ENCODE data around the gene RLN3.
A peak's percentile ranks its signal among the peaks of the same experiment; 100 is the strongest.
"Not testable (repeated sequence)": the region's sequence is repeated elsewhere in the genome, so short reads cannot be mapped to it uniquely, and the experiment has no call there.

The RLN3 gene

DNA sequence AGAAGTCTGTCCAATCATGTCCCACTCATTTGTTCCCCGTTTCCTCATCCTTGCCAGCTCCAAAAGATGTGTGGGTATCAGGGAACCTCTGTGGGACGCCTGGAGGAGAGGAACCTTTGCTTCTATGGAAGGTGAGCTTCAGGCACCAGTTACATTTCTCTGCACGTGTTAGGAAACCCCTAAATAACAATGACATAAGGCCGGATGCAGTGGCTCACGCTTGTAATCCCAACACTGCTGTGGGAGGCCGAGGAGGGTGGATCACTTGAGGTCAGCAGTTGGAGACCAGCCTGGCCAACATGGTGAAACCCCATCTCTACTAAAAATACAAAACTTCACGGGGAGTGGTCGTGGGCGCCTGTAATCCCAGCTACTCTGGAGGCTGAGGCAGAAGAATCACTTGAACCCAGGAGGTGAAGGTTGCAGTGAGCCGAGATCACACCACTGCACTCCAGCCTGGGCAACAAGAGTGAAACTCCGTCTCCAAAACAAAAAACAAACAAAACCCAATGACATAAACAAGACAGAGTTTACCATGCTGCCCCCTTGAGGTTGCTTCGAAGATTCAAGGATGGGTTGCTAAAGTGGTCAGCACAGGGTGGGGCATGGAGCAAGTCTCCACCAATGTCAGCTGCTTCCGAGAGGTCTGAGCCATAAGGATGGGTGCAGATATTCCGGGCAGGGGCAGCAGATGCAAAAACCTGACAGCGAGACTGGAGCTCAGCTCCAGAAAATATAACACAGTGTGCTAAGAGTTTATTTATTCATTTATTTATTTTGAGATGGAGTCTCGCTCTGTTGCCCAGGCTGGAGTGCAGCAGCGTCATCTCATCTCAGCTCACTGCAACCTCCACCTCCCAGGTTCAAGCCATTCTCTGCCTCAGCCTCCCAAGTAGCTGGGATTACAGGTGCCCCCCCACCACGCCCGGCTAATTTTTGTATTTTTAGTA, 15.0 kb downstream of the RLN3 start:
- H3K9me3 ChIP-seq; H3K27me3 ChIP-seq (ENCODE audit: low read depth); H3K36me3 ChIP-seq (replicated peaks); H3K4me3 ChIP-seq; H3K4me1 ChIP-seq; in situ Hi-C loops (cut with MboI; ENCODE audit: low sequenced_read_pairs): not testable (repeated sequence)
- DNase-seq (ENCODE audit: low spot score in 2 of 2) = peak; percentile 33 to 71

DNA sequence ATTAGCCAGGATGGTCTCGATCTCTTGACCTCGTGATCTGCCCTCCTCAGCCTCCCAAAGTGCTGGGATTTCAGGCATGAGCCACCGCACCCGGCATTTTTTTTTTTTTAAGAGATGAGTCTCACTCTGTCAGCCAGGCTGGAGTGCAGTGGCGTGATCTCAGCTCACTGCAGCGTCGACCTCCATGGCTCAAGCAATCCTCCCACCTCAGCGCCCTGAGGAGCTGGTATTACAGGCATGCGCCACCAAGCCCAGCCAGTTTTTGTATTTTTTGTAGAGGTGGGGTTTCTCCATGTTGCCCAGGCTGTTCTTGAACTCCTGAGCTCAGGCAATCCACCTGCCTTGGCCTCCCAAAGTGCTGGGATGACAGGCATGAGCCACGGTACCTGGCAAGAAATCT, 19.9 kb downstream of the RLN3 start:
- H3K27me3 ChIP-seq (ENCODE audit: low read depth); H3K4me1 ChIP-seq; H3K4me3 ChIP-seq; in situ Hi-C loops (cut with MboI; ENCODE audit: low sequenced_read_pairs); H3K36me3 ChIP-seq (replicated peaks); H3K9me3 ChIP-seq; DNase-seq (ENCODE audit: low spot score in 2 of 2): not testable (repeated sequence)

DNA sequence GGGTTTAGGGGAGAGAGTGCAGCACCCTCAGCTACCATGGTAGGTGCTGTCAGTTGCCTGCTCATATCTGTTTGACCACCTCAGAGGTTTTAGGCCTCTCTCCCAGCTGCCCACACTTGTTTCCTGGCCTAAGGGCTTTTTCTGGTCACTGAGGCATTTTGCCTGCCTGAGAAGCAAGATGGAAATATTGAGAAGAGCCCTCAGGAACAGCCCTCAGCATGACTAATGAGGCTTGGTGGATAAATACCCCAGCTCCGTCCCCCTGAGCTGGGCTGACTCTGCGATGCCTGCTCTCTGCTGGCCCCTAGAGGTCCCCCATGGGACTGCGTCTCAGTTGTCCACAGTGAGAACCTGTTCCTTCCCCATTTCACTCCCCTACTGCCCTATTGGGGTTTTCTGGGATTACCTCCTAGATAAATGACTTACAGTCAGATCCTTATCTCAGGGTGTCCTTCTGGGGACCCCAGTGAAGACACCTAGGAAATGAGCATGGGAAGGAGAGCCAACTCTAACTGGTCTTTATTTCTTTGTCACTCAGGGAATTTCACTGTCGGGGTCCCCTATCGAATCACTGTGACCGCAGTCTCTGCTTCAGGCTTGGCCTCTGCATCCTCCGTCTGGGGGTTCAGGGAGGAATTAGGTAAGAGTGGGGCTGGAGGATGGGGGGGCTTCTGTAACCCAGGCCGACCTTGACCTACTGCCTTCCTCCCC, 20.6 kb downstream of the RLN3 start:
- DNase-seq (ENCODE audit: low spot score in 2 of 2) = peak in 1 of 2 experiments; percentile 80
- no peaks in the 10 kb centered on the region for H3K9me3 ChIP-seq
- H3K27me3 ChIP-seq (ENCODE audit: low read depth) = no peaks in the 10 kb centered on the region
- H3K36me3 ChIP-seq (replicated peaks) = peaks cover 5% of the 10 kb centered on the region; the same call in 1 of the 2 replicates
- in situ Hi-C loops (cut with MboI; ENCODE audit: low sequenced_read_pairs) = no loop called here
- H3K4me1 ChIP-seq = no peaks in the 10 kb centered on the region
- no peak overlapping the region for H3K4me3 ChIP-seq

DNA sequence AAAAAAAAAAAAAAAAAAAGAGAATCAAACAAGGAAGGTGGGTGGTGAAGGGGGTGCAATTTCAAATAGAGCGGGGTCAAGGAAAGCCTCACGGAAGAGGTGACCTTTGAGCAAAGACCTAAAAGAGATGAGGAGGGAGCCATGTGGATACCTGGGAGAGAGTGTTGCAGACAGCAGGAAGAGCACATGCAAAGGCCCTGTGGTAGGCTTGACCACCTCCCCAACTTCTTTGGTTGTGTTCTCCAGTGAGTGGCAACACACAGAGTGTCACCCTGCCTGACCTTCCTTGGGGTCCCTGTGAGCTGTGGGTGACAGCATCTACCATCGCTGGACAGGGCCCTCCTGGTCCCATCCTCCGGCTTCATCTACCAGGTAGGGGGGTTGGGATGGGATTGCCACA, 22.6 kb downstream of the RLN3 start:
- no peaks in the 10 kb centered on the region for H3K27me3 ChIP-seq (ENCODE audit: low read depth)
- peaks cover 5% of the 10 kb centered on the region; the same call in 1 of the 2 replicates for H3K36me3 ChIP-seq (replicated peaks)
- in situ Hi-C loops (cut with MboI; ENCODE audit: low sequenced_read_pairs) = no loop called here
- no peaks in the 10 kb centered on the region for H3K9me3 ChIP-seq
- no peak overlapping the region for H3K4me3 ChIP-seq
- no peak for DNase-seq (ENCODE audit: low spot score in 2 of 2)
- no peaks in the 10 kb centered on the region for H3K4me1 ChIP-seq

DNA sequence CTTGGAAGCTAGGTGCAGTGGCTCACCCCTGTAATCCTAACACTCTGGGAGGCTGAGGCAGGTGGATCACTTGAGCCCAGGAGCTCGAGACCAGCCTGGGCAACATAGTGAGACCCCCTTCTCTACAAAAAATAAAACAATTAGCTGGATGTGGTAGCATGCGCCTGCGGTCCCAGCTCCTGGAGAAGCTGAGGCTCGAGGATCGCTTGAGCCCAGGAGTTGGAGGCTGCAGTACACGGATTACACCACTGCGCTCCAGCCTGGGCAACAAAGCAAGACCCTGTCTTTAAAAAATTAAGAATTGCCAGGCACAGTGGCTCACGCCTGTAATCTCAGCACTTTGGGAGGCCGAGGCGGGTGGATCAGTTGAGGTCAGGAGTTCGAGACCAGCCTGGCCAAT, 23.0 kb downstream of the RLN3 start:
- in situ Hi-C loops (cut with MboI; ENCODE audit: low sequenced_read_pairs); DNase-seq (ENCODE audit: low spot score in 2 of 2); H3K27me3 ChIP-seq (ENCODE audit: low read depth); H3K9me3 ChIP-seq; H3K4me3 ChIP-seq; H3K4me1 ChIP-seq; H3K36me3 ChIP-seq (replicated peaks): not testable (repeated sequence)

DNA sequence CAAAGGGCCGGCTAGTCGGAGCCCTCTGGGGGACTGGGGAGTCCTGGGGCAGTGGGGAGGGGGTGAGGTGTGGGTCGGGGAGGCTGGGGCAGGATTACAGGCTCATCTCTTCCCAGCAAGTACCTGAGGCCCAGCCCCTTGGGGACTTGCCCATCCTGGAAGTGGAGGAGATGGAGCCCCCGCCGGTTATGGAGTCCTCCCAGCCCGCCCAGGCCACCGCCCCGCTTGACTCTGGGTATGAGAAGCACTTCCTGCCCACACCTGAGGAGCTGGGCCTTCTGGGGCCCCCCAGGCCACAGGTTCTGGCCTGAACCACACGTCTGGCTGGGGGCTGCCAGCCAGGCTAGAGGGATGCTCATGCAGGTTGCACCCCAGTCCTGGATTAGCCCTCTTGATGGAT, 24.0 kb downstream of the RLN3 start:
- Histone ChIP-seq H3K9me3 (no peaks in the 10 kb centered on the region), H3K27me3 (ENCODE audit: low read depth) (no peaks in the 10 kb centered on the region), H3K4me1 (no peaks in the 10 kb centered on the region), H3K36me3 (replicated peaks) (peaks cover 5% of the 10 kb centered on the region; the same call in 1 of the 2 replicates), H3K4me3 (no peak overlapping the region)
- no peak for DNase-seq (ENCODE audit: low spot score in 2 of 2)
- in situ Hi-C loops (cut with MboI; ENCODE audit: low sequenced_read_pairs) = no loop called here

DNA sequence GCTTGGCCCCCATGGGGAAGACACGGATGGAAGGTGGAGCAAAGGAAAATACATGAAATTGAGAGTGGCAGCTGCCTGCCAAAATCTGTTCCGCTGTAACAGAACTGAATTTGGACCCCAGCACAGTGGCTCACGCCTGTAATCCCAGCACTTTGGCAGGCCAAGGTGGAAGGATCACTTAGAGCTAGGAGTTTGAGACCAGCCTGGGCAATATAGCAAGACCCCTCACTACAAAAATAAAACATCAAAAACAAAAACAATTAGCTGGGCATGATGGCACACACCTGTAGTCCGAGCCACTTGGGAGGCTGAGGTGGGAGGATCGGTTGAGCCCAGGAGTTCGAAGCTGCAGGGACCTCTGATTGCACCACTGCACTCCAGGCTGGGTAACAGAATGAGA, 24.5 kb downstream of the RLN3 start:
- no peak for DNase-seq (ENCODE audit: low spot score in 2 of 2)
- Histone ChIP-seq H3K4me1 (no peaks in the 10 kb centered on the region), H3K27me3 (ENCODE audit: low read depth) (no peaks in the 10 kb centered on the region), H3K4me3 (no peak overlapping the region), H3K36me3 (replicated peaks) (peaks cover 5% of the 10 kb centered on the region; the same call in 1 of the 2 replicates), H3K9me3 (no peaks in the 10 kb centered on the region)
- in situ Hi-C loops (cut with MboI; ENCODE audit: low sequenced_read_pairs) = no loop called here

DNA sequence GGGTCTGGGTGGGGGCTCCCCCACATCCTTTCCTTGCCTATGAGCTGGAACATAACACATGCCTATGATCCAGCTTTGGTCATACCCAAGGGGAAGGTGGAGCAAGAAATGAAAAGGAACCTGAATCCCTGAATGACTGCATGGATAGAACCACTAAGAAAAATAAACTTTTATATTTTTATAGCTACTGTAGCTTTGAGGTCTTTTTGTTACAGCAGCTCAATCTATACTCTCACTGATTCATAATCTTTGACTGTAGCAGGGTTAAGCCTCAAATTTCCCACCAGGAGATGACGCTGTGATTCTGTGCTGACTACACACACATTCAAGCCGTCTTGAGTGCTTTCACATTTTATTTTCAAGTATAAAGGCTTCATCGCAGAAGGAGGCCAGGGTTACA, 25.1 kb downstream of the RLN3 start:
- DNase-seq (ENCODE audit: low spot score in 2 of 2) = no peak

DNA sequence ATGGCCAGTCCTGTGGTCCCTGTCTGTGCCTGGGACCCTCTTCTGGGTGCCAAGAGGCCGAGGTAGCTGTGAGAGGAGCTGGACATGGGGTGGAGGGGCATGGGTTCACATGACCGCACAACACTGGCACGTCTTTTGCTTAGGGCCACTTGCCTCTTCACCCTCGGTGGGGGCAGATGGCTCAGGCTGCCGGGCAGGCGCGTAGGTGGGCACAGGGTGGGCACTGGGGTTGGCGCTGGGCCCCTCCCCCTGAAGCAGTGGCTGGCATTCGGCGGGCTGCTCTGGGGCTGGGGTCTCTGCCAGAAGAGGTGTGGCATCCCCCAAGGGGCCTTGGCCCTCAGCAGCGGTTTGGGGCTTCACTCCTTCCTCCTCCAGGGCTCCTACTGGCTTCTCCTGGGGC, 25.6 kb downstream of the RLN3 start:
- Histone ChIP-seq H3K4me1 (peaks cover 5% of the 10 kb centered on the region; the same call in 1 of the 2 replicates), H3K4me3 (no peak overlapping the region), H3K27me3 (ENCODE audit: low read depth) (no peaks in the 10 kb centered on the region), H3K36me3 (replicated peaks) (peaks cover 5% of the 10 kb centered on the region; the same call in 1 of the 2 replicates), H3K9me3 (no peaks in the 10 kb centered on the region)
- in situ Hi-C loops (cut with MboI; ENCODE audit: low sequenced_read_pairs) = no loop called here
- DNase-seq (ENCODE audit: low spot score in 2 of 2) = no peak

More for the DNA sequence above, 25.1 kb downstream of the RLN3 start:
- Histone ChIP-seq H3K9me3 (no peaks in the 10 kb centered on the region), H3K4me1 (peaks cover under 1% of the 10 kb centered on the region; the same call in 1 of the 2 replicates), H3K36me3 (replicated peaks) (peaks cover 5% of the 10 kb centered on the region; the same call in 1 of the 2 replicates), H3K27me3 (ENCODE audit: low read depth) (no peaks in the 10 kb centered on the region), H3K4me3 (no peak overlapping the region)
- in situ Hi-C loops (cut with MboI; ENCODE audit: low sequenced_read_pairs) = no loop called here

DNA sequence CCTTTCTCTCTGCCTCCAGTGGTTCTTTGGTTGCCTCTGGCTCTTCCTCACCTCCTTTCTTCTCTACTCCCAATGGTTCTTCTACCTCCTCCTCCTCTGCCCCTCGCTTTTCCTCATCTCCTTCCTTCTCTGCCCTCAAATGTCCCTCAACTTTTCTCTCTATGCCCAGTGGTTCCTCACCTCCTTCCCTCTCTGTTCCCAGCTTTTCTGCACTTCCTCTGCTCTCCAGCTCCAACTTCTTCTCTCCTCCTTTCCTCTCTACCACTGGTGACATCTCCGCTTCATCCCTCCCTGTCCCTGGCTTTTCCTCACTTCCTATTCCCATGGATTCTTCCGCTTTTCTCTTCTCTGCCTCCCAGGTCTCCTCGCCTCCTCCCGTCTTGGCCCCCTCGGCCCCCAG, 26.2 kb downstream of the RLN3 start:
- H3K9me3 ChIP-seq = no peaks in the 10 kb centered on the region
- no peaks in the 10 kb centered on the region for H3K36me3 ChIP-seq (replicated peaks)
- no peak for DNase-seq (ENCODE audit: low spot score in 2 of 2)
- H3K4me3 ChIP-seq = no peak overlapping the region
- in situ Hi-C loops (cut with MboI; ENCODE audit: low sequenced_read_pairs) = no loop called here
- peaks cover 7% of the 10 kb centered on the region; the same call in 1 of the 2 replicates for H3K4me1 ChIP-seq
- no peaks in the 10 kb centered on the region for H3K27me3 ChIP-seq (ENCODE audit: low read depth)

DNA sequence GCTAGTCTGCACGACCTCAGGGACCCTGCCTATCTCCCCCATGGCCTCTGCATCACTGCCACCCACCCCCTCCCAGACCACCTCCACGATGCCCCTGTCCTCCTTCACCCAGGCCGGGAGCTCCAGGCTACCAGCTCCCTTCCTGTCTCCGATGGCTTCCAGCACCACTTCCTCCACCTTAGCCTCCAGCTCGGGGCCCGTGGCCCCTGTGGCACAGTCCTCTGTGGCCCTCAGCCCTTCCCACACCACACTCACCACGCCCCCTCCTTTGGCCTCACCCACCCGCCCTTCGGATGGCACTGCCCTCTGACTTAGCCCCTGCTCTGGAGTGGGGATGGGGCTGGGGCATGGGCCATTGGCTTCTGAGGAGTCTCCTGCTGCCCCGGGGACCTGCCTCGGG, 26.8 kb downstream of the RLN3 start:
- no peak for DNase-seq (ENCODE audit: low spot score in 2 of 2)
- in situ Hi-C loops (cut with MboI; ENCODE audit: low sequenced_read_pairs) = no loop called here
- Histone ChIP-seq H3K9me3 (no peaks in the 10 kb centered on the region), H3K36me3 (replicated peaks) (no peaks in the 10 kb centered on the region), H3K27me3 (ENCODE audit: low read depth) (peaks cover 3% of the 10 kb centered on the region; the same call in 1 of the 2 replicates), H3K4me3 (no peak overlapping the region), H3K4me1 (peaks cover 7% of the 10 kb centered on the region; the same call in 1 of the 2 replicates)

DNA sequence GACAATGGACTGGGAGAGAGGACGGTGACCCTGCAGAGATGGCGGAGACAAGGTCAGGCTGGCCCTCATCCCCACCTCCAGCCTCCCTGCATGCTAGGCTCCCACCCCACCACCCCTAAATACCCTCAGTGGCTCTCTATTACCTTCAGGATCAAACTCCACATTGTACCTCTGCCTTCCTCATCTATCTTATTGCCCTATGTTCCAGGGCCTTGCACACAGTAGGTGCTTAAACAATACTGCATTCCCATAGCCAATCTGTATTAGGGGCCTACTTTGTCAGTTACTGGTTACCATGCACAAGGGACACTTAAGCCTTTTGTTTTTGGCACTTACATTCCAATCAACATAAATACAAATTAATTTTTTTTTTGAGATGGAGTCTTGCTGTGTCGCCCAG, 27.4 kb downstream of the RLN3 start:
- peaks cover 3% of the 10 kb centered on the region; the same call in 1 of the 2 replicates for H3K27me3 ChIP-seq (ENCODE audit: low read depth)
- H3K9me3 ChIP-seq = no peaks in the 10 kb centered on the region
- no peak for DNase-seq (ENCODE audit: low spot score in 2 of 2)
- H3K4me1 ChIP-seq = peaks cover 7% of the 10 kb centered on the region; the same call in 1 of the 2 replicates
- H3K4me3 ChIP-seq = no peak overlapping the region
- in situ Hi-C loops (cut with MboI; ENCODE audit: low sequenced_read_pairs) = no loop called here
- no peaks in the 10 kb centered on the region for H3K36me3 ChIP-seq (replicated peaks)

DNA sequence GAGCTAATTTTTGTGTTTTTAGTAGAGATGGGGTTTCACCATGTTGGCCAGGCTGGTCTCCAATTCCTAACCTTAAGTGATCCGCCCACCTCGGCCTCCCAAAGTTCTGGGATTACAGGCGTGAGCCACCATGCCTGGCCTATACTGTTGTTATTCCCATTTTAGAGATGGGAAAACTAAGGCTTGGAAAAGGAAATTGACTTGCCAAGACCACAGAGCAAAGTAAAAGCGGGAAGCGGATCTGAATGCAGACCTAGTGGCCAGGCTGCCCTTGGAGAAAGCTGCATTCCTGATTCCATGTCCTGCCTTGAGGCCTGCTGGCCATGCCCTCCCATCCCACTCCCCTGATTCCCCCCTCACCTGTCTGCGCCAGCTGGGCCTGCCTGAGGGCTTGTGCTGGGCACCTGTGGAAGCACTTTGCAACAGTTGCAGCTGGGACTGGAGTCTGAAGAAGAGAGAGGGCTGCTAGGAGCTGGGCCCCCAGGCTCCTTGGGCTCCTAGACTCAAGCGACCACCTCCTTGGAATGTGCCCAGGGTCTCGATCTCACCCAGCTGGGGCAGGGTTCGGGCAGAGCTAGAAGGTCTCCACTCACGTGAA, 28.2 kb downstream of the RLN3 start:
- peak overlapping the region; percentile 50 for H3K4me3 ChIP-seq
- no peak for DNase-seq (ENCODE audit: low spot score in 2 of 2)
- H3K9me3 ChIP-seq = no peaks in the 10 kb centered on the region
- in situ Hi-C loops (cut with MboI; ENCODE audit: low sequenced_read_pairs) = no loop called here
- no peaks in the 10 kb centered on the region for H3K36me3 ChIP-seq (replicated peaks)
- H3K27me3 ChIP-seq (ENCODE audit: low read depth) = peaks cover 3% of the 10 kb centered on the region; the same call in 1 of the 2 replicates
- H3K4me1 ChIP-seq = peaks cover 7% of the 10 kb centered on the region; the same call in 1 of the 2 replicates

Measured in HAP-1 (cell line).